GM21825 (cell line): ENCODE data around the gene XPC.

Experiments
- ATAC-seq: cut with Tn5 transposase; IDR thresholded peaks from one replicate; pipeline ENCODE4 v1.9.1; 2021; ENCODE audit warnings: mild to moderate bottlenecking, moderate library complexity; ENCODE audit not compliant: unreplicated experiment

Gene XPC

GRCh38 chr3:14208977-14209394 lies 30.6 kb upstream of the XPC start:
- ATAC-seq: no peak

- no peak for ATAC-seq
These were observed 29.8 kb upstream of the XPC start for GRCh38 chr3:14208168-14208567.

GRCh38 chr3:14206548-14207177 lies 28.3 kb upstream of the XPC start:
- ATAC-seq: no peak

- no peak for ATAC-seq
These were observed 26.3 kb upstream of the XPC start for GRCh38 chr3:14204515-14205284.

- no peak for ATAC-seq
These were observed 25.2 kb upstream of the XPC start for GRCh38 chr3:14203521-14204079.

GRCh38 chr3:14202874-14203520 lies 24.6 kb upstream of the XPC start:
- no peak for ATAC-seq

- no peak for ATAC-seq
These were observed 23.7 kb upstream of the XPC start for GRCh38 chr3:14201940-14202684.

- ATAC-seq: no peak
These were observed 22.4 kb upstream of the XPC start for GRCh38 chr3:14200841-14201240.

GRCh38 chr3:14200276-14200675 lies 21.9 kb upstream of the XPC start:
- no peak for ATAC-seq

GRCh38 chr3:14199641-14200040 lies 21.2 kb upstream of the XPC start:
- no peak for ATAC-seq

- no peak for ATAC-seq
These were observed 16.5 kb upstream of the XPC start for GRCh38 chr3:14194865-14195264.

- no peak for ATAC-seq
These were observed 9.8 kb upstream of the XPC start for GRCh38 chr3:14188041-14188754.

GRCh38 chr3:14186854-14187458 lies 8.6 kb upstream of the XPC start:
- no peak for ATAC-seq

- ATAC-seq: no peak
These were observed 4.7 kb upstream of the XPC start for GRCh38 chr3:14183015-14183577.

GRCh38 chr3:14181253-14181652 lies 2.9 kb upstream of the XPC start:
- no peak for ATAC-seq

- no peak for ATAC-seq
These were observed 1.4 kb upstream of the XPC start for GRCh38 chr3:14179795-14180194.

- ATAC-seq: no peak
These were observed 689 bp upstream of the XPC start for GRCh38 chr3:14179114-14179465.

- ATAC-seq: no peak
These were observed 688 bp downstream of the XPC start for GRCh38 chr3:14177580-14178246.

GRCh38 chr3:14175383-14176037 lies 2.9 kb downstream of the XPC start:
- ATAC-seq: no peak
